GM23248 (cell line): ENCODE measurements around the gene USP10. TPM values are rescaled to one million over a fixed set of nuclear protein-coding genes. Genes with fewer than 3 reads are reported as not detected.

Source experiments
- DNase-seq: peaks from one replicate; pipeline ENCODE4 v3.0.0-alpha.2; 2015
- H2AFZ ChIP-seq: fragments of 200-600 bp; sonication (generic); 2 replicates; pipeline ENCODE4 v1.6.1; 2016; ENCODE audit warnings: antibody characterized with exemption
- H3F3A ChIP-seq: fragments of 200-600 bp; sonication (generic); 2 replicates; pipeline ENCODE4 v1.6.1; 2016; ENCODE audit warnings: mild to moderate bottlenecking, antibody characterized with exemption, mixed run types; ENCODE audit not compliant: insufficient read depth
- H3K27ac ChIP-seq: fragments of 200-600 bp; sonication (generic); 2 replicates; pipeline ENCODE4 v1.5.1; 2016; ENCODE audit warnings: mild to moderate bottlenecking
- H3K27me3 ChIP-seq: fragments of 200-600 bp; sonication (generic); replicated peaks from 2 replicates; pipeline ENCODE4 v1.6.1; 2016; ENCODE audit warnings: mild to moderate bottlenecking; ENCODE audit not compliant: insufficient read depth
- H3K36me3 ChIP-seq: fragments of 200-600 bp; sonication (generic); 2 replicates; pipeline ENCODE4 v1.6.1; 2016; ENCODE audit warnings: low read depth, mild to moderate bottlenecking
- H3K4me1 ChIP-seq: fragments of 200-600 bp; sonication (generic); 2 replicates; pipeline ENCODE4 v1.6.1; 2016; ENCODE audit warnings: mild to moderate bottlenecking; ENCODE audit not compliant: insufficient read depth
- H3K4me2 ChIP-seq: fragments of 200-600 bp; sonication (generic); one replicate; pipeline ENCODE4 v1.6.1; 2016; ENCODE audit warnings: mild to moderate bottlenecking; ENCODE audit not compliant: unreplicated experiment
- H3K4me3 ChIP-seq: fragments of 200-600 bp; sonication (generic); 2 replicates; pipeline ENCODE4 v1.5.1; 2016; ENCODE audit warnings: mild to moderate bottlenecking
- H3K79me2 ChIP-seq: fragments of 200-600 bp; sonication (generic); 2 replicates; pipeline ENCODE4 v1.6.1; 2016; ENCODE audit warnings: mild to moderate bottlenecking; ENCODE audit not compliant: insufficient read depth
- H3K9ac ChIP-seq: fragments of 200-600 bp; sonication (generic); 2 replicates; pipeline ENCODE4 v1.6.1; 2016; ENCODE audit warnings: mild to moderate bottlenecking
- H3K9me2 ChIP-seq: fragments of 200-600 bp; sonication (generic); 2 replicates; pipeline ENCODE4 v1.6.1; 2016; ENCODE audit warnings: mixed run types, mild to moderate bottlenecking, moderate library complexity; ENCODE audit not compliant: insufficient read depth
- H3K9me3 ChIP-seq: fragments of 200-600 bp; sonication (generic); one replicate; pipeline ENCODE4 v1.6.1; 2017; ENCODE audit warnings: low read depth
- H4K20me1 ChIP-seq: fragments of 200-600 bp; sonication (generic); 2 replicates; pipeline ENCODE4 v1.6.0; 2016; ENCODE audit not compliant: insufficient read depth
- EZH2 ChIP-seq: fragments of 200-600 bp; sonication (generic); IDR thresholded peaks from 2 replicates; pipeline ENCODE4 v1.6.1; 2018; ENCODE audit warnings: antibody characterized with exemption, mild to moderate bottlenecking; ENCODE audit not compliant: insufficient read depth, poor library complexity, severe bottlenecking
- EZH2phosphoT487 ChIP-seq: fragments of 200-600 bp; sonication (generic); IDR thresholded peaks from 2 replicates; pipeline ENCODE4 v1.6.1; 2018; ENCODE audit warnings: antibody characterized with exemption, moderate library complexity, mild to moderate bottlenecking, low read depth; ENCODE audit not compliant: insufficient read depth
- WGBS, 2 experiments: methylation state at CpG; one replicate each; pipeline ENCODE4 v1.1.6; 2015 to 2017; ENCODE audit warnings: low lambda C conversion rate in 2 of 2, low coverage in 1 of 2; ENCODE audit errors: missing lambda C conversion rate in 2 of 2; 5-methylcytosine and 5-hydroxymethylcytosine counted together
- in situ Hi-C: fragments of 300-500 bp; cut with MboI; formaldehyde crosslinking; loops from 2 replicates; pipeline ENCODE4 v1.15.0; 2020
- polyA plus RNA-seq: library from polyadenylated mRNA; unstranded; fragments of >200 nt; fragmentation: Nextera tagmentation; extraction: Ambion mirVana; gene quantifications from 2 replicates; pipeline ENCODE4 v1.2.1, GENCODE V29; 2016
- total RNA-seq: library from RNA; depleted of rRNA; stranded (reverse); fragments of >200 nt; shearing (Covaris generic); gene quantifications from 2 replicates; pipeline ENCODE4 v1.2.3, GENCODE V29; 2014; rRNA removed

USP10 gene
- total and polyA plus RNA-seq, 2 experiments from 2014 or later = 48.3 to 74.0 TPM

DNA sequence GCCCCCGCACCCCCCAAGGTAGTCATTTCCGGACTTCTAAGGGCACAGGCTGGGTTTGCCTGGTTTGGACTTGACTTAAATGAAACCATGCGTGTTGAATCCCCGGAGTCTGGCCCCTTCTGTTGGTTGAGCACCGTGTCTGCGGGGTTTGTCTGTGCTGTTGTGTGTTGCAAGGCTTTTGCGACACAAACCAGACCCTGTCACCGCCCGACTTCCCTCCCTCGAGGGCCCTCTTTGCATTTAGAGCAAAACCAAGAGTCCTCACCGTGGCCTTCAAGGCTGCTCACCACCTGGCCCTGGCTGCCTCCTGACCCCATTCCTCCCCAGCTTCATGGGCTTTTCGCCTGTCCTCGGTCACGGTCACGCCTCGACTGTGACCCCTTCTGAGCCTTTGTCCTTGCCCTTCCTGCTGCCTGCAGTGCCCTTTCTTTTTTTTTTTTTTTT lies 127.4 kb downstream of the USP10 start:
- 29 to 32% methylated on average over 16 of the region's 16 CpGs for WGBS, 2 experiments
- Histone ChIP-seq H3K4me1 (peaks cover 67% of the 10 kb centered on the region), H3K79me2 (peaks cover 35% of the 10 kb centered on the region), H3K27me3 (no peaks in the 10 kb centered on the region), H3F3A (peaks cover 45% of the 10 kb centered on the region), H3K27ac (peak overlapping the region; percentile 97), H3K36me3 (no peaks in the 10 kb centered on the region), H2AFZ (peak overlapping the region; percentile 48), H3K9me2 (no peaks in the 10 kb centered on the region), H3K4me2 (peak overlapping the region; percentile 48), H4K20me1 (no peaks in the 10 kb centered on the region), H3K9ac (peak overlapping the region; percentile 83), H3K9me3 (no peaks in the 10 kb centered on the region), H3K4me3 (no peak overlapping the region)
- in situ Hi-C loops = no loop called here
- DNase-seq = peak; percentile 69
- no peak for TF ChIP-seq EZH2phosphoT487
- TF ChIP-seq EZH2 = no peak

DNA sequence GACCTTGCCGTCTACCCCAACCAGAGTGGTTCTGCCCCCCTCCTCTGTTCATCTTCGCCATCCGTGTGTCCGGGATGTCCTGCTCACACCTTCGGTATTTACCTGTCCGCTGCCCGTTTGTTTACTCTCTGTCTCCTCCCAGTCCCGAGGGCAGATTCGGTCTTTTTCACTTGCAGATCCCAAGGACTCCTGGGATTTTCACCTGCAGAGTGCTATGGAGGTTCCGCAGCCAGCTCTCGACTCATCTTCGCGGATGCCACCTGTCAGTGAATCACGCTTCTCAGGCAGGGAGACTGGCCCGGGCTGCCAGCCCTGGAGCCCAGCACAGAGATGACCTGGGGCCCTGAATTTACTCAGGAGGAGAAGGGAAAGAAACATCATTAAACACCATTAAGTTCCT lies 128.1 kb downstream of the USP10 start:
- no peak overlapping the region for H2AFZ ChIP-seq
- H3K4me2 ChIP-seq = no peak overlapping the region
- no peaks in the 10 kb centered on the region for H3K27me3 ChIP-seq
- no peak for TF ChIP-seq EZH2
- no peak for TF ChIP-seq EZH2phosphoT487
- no peak overlapping the region for H3K4me3 ChIP-seq
- no peak for DNase-seq
- H3K9me2 ChIP-seq = no peaks in the 10 kb centered on the region
- H3K9ac ChIP-seq = peak overlapping the region; percentile 83; the same call in 1 of the 2 replicates
- WGBS, 2 experiments = 92 to 94% methylated on average over 14 to 15 of the region's 15 CpGs
- H3F3A ChIP-seq = peaks cover 42% of the 10 kb centered on the region
- H4K20me1 ChIP-seq = no peaks in the 10 kb centered on the region
- H3K36me3 ChIP-seq = no peaks in the 10 kb centered on the region
- peaks cover 63% of the 10 kb centered on the region for H3K4me1 ChIP-seq
- H3K79me2 ChIP-seq = peaks cover 30% of the 10 kb centered on the region
- in situ Hi-C loops = no loop called here
- H3K9me3 ChIP-seq = no peaks in the 10 kb centered on the region
- H3K27ac ChIP-seq = no peak overlapping the region

GRCh38 chr16:84828322-84828721 lies 128.5 kb downstream of the USP10 start:
- DNase-seq = no peak
- Histone ChIP-seq H3K79me2 (peaks cover 27% of the 10 kb centered on the region), H4K20me1 (no peaks in the 10 kb centered on the region), H3K9me3 (no peaks in the 10 kb centered on the region), H3K27ac (no peak overlapping the region), H2AFZ (no peak overlapping the region), H3K9me2 (no peaks in the 10 kb centered on the region), H3K4me1 (peaks cover 63% of the 10 kb centered on the region), H3K4me3 (no peak overlapping the region), H3F3A (peaks cover 42% of the 10 kb centered on the region), H3K27me3 (no peaks in the 10 kb centered on the region), H3K4me2 (no peak overlapping the region), H3K36me3 (no peaks in the 10 kb centered on the region), H3K9ac (no peak overlapping the region)
- no peak for TF ChIP-seq EZH2phosphoT487
- in situ Hi-C loops = no loop called here
- 92 to 97% methylated on average over 5 of the region's 5 CpGs for WGBS, 2 experiments

Other genes with a start within 250 kb of the USP10 start
- gene MEAK7, start 195.3 kb upstream of the USP10 start, total RNA-seq = 45.6 and 57.5 TPM in 2 replicates
- gene MEAK7, start 195.3 kb upstream of the USP10 start, polyA plus RNA-seq = 62.0 and 62.7 TPM in 2 replicates
- 144 and 145 TPM in 2 replicates for gene COTL1, start 81.9 kb upstream of the USP10 start, total RNA-seq
- 370 and 399 TPM in 2 replicates for gene COTL1, start 81.9 kb upstream of the USP10 start, polyA plus RNA-seq
- gene KLHL36, start 51.5 kb upstream of the USP10 start, total RNA-seq = 68.0 and 83.9 TPM in 2 replicates
- 18.1 and 20.5 TPM in 2 replicates for gene KLHL36, start 51.5 kb upstream of the USP10 start, polyA plus RNA-seq
- 36.2 and 36.3 TPM in 2 replicates for gene CRISPLD2, start 120.0 kb downstream of the USP10 start, total RNA-seq
- gene CRISPLD2, start 120.0 kb downstream of the USP10 start, polyA plus RNA-seq = 21.5 and 22.6 TPM in 2 replicates